Measurements from ENCODE around the gene OR4C13.
A peak's percentile ranks its signal among the peaks of the same experiment; 100 is the strongest.
"Not testable (repeated sequence)": the region's sequence is repeated elsewhere in the genome, so short reads cannot be mapped to it uniquely, and the experiment has no call there.

Gene OR4C13

DNA sequence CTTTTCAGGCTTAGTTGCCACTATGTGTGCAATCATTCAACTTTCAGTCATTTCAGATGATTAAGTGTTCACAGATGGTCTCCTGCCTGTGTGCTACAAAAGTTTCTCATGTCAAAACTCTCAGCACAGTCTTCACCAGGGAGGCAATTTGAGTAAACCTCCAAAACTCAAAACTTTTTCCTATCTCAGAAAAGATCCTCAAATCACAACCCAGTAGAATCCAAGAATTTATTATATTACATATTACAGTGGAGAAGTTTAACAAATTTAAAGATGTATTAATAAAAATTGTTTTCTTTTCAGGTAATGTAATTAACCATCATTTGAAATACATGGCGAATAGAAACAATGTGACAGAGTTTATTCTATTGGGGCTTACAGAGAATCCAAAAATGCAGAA lies at the start of gene OR4C13:
Gene OR4C13 (plus strand): TSS at position 301 of the 400 bp plus-strand sequence. CDS start 32 bp downstream, at position 333.
- TF ChIP-seq, protein P1, sequence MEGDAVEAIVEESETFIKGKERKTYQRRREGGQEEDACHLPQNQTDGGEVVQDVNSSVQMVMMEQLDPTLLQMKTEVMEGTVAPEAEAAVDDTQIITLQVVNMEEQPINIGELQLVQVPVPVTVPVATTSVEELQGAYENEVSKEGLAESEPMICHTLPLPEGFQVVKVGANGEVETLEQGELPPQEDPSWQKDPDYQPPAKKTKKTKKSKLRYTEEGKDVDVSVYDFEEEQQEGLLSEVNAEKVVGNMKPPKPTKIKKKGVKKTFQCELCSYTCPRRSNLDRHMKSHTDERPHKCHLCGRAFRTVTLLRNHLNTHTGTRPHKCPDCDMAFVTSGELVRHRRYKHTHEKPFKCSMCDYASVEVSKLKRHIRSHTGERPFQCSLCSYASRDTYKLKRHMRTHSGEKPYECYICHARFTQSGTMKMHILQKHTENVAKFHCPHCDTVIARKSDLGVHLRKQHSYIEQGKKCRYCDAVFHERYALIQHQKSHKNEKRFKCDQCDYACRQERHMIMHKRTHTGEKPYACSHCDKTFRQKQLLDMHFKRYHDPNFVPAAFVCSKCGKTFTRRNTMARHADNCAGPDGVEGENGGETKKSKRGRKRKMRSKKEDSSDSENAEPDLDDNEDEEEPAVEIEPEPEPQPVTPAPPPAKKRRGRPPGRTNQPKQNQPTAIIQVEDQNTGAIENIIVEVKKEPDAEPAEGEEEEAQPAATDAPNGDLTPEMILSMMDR (IDR thresholded peaks at IDR 0.05; ENCODE audit: insufficient read depth, low read length, missing control alignments), result no peak
- POLR2A ChIA-PET, result no interaction called here
- CTCF ChIA-PET, result no interaction called here
- H3K4me3 ChIP-seq (ENCODE audit: low read depth, low read length), result no peak within 1 kb of the TSS
- no peak for DNase-seq (ENCODE audit: low read depth, low spot score)

DNA sequence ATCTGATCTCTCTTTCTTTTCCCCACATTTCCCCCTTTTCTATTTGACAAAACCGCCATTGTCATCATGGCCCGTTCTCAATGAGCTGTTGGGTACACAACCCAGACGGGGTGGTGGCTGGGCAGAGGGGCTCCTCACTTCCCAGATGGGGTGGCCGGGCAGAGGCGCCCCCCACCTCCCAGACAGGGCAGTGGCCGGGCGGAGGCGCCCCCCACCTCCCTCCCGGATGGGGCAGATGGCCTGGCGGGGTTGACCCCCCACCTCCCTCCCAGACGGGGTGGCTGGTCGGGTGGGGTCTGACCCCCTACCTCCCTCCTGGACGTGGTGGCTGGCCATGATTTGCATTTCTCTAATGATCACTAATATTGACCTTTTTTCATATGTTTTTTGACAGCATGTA lies 40.7 kb upstream of the OR4C13 start:
- DNase-seq (ENCODE audit: low read depth, low spot score); CTCF ChIA-PET; H3K4me3 ChIP-seq (ENCODE audit: low read depth, low read length); POLR2A ChIA-PET: not testable (repeated sequence)

DNA sequence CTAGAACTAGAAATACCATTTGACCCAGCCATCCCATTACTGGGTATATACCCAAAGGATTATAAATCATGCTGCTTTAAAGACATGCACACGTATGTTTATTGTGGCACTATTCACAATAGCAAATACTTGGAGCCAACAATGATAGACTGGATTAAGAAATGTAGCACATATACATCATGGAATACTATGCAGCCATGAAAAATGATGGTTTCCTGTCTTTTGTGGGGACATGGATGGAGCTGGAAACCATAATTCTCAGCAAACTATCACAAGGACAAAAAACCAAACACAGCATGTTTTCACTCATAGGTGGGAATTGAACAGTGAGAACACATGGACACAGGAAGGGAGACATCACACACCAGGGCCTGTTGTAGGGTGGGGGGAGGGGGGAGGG lies 3.5 kb upstream of the OR4C13 start:
- POLR2A ChIA-PET; DNase-seq (ENCODE audit: low read depth, low spot score); H3K4me3 ChIP-seq (ENCODE audit: low read depth, low read length); CTCF ChIA-PET: not testable (repeated sequence)

DNA sequence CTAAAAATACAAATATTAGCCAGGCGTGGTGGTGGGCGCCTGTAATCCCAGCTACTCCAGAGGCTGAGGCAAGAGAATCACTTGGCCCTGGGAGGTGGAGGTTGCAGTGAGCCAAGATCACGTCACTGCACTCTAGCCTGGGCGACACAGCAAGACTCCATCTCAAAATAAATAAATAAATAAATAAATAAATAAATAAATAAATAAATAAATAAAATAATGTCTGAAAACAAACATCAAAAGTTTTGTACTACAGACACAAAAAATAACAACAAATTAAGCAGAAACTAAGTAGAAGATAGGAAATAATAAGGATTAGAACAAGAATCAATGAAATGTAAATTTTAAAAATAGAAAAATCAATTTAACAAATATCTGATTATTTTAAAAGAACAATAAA lies 21.2 kb downstream of the OR4C13 start:
- H3K4me3 ChIP-seq (ENCODE audit: low read depth, low read length), result not testable (repeated sequence)

DNA sequence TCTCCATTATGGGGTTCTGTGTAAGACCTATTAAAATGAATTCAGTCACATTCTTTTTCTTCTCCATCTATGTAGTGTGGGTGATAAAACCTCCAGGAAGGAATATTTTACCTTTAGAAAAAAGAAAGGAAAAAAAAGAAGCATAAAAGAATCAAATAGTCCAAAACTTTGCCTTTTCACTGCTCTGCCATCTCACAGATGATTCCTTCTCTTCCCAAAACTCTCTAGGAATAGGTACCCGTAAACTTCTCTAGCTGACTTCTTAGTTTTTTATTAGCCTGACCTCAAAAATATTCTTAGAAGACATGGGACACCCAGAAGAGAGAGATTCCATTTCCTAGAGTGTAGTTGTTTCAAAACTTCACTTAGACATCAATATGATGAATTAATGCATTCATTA lies 30.2 kb downstream of the OR4C13 start, which contains the start of gene OR4C12:
Gene OR4C12 (minus strand): TSS at position 101 of the 400 bp plus-strand sequence. CDS start 34 bp downstream, at position 67.
- DNase-seq (ENCODE audit: low read depth, low spot score); POLR2A ChIA-PET; H3K4me3 ChIP-seq (ENCODE audit: low read depth, low read length); CTCF ChIA-PET: not testable (repeated sequence)

More for the DNA sequence above, 21.2 kb downstream of the OR4C13 start:
- DNase-seq (ENCODE audit: low read depth, low spot score); POLR2A ChIA-PET; CTCF ChIA-PET: not testable (repeated sequence)

DNA sequence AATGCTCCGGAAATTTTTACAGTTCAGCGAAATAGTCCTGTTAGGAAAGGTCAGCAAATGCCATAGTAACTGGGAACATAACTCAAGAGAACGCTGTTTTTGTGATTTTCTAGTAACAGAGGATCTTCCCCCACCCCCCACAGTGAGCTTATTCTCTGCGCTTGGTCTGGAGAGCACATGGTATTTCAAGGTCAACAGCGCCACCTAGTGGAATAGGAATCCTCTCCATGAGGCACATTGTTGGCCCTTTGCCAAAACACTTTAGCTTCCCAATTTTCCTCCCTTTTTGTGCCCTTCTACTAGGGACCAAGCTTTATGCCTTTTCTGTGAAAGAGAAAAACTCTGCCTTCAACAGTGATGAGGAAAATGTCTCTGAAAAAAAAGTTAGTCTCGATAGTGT lies 43.4 kb downstream of the OR4C13 start:
- TF ChIP-seq, protein P1 (IDR thresholded peaks at IDR 0.05; ENCODE audit: insufficient read depth, low read length, missing control alignments), result peak; percentile 12
- ChIA-PET POLR2A (no interaction called here), CTCF (no interaction called here)
- no peak for DNase-seq (ENCODE audit: low read depth, low spot score)
- no peak overlapping the region for H3K4me3 ChIP-seq (ENCODE audit: low read depth, low read length)

Data from AG04449 (cell line).